Measurements from ENCODE around the gene CNTRL.

CNTRL gene

GRCh38 chr9:121055642-121056143 is 19.1 kb upstream of the CNTRL start:
- no peak for TF ChIP-seq CTCF (IDR thresholded peaks at IDR 0.05; ENCODE audit: extremely low read depth, insufficient read depth, missing control alignments)
- DNase-seq (ENCODE audit: low spot score): no peak
- in situ Hi-C loops (cut with MboI; ENCODE audit: low pct_unique_long_range_greater_than_20kb, low sequenced_read_pairs, unreplicated experiment): no loop called here

GRCh38 chr9:121057821-121058220 is 16.9 kb upstream of the CNTRL start:
- DNase-seq (ENCODE audit: low spot score): no peak
- in situ Hi-C loops (cut with MboI; ENCODE audit: low pct_unique_long_range_greater_than_20kb, low sequenced_read_pairs, unreplicated experiment): no loop called here

GRCh38 chr9:121059513-121059912 is 15.2 kb upstream of the CNTRL start:
- DNase-seq (ENCODE audit: low spot score): no peak
- TF ChIP-seq CTCF (IDR thresholded peaks at IDR 0.05; ENCODE audit: extremely low read depth, insufficient read depth, missing control alignments): no peak
- in situ Hi-C loops (cut with MboI; ENCODE audit: low pct_unique_long_range_greater_than_20kb, low sequenced_read_pairs, unreplicated experiment): no loop called here

More at GRCh38 chr9:121057821-121058220, 16.9 kb upstream of the CNTRL start:
- no peak for TF ChIP-seq CTCF (IDR thresholded peaks at IDR 0.05; ENCODE audit: extremely low read depth, insufficient read depth, missing control alignments)

- in situ Hi-C loops (cut with MboI; ENCODE audit: low pct_unique_long_range_greater_than_20kb, low sequenced_read_pairs, unreplicated experiment): loop anchor here (10.0 kb wide), 1 partner anchor 305 kb away; no protein-coding TSS in a partner anchor
- peak; percentile 43 for DNase-seq (ENCODE audit: low spot score)
- TF ChIP-seq CTCF (IDR thresholded peaks at IDR 0.05; ENCODE audit: extremely low read depth, insufficient read depth, missing control alignments): peak; percentile 67
Measured at GRCh38 chr9:121059998-121060636, 14.6 kb upstream of the CNTRL start.

- in situ Hi-C loops (cut with MboI; ENCODE audit: low pct_unique_long_range_greater_than_20kb, low sequenced_read_pairs, unreplicated experiment): loop anchor here (10.0 kb wide), 1 partner anchor 312 kb away; no protein-coding TSS in a partner anchor
- DNase-seq (ENCODE audit: low spot score): no peak
- TF ChIP-seq CTCF (IDR thresholded peaks at IDR 0.05; ENCODE audit: extremely low read depth, insufficient read depth, missing control alignments): no peak
Measured at GRCh38 chr9:121066850-121067249, 7.9 kb upstream of the CNTRL start.

- TF ChIP-seq CTCF (IDR thresholded peaks at IDR 0.05; ENCODE audit: extremely low read depth, insufficient read depth, missing control alignments): no peak
- DNase-seq (ENCODE audit: low spot score): no peak
- in situ Hi-C loops (cut with MboI; ENCODE audit: low pct_unique_long_range_greater_than_20kb, low sequenced_read_pairs, unreplicated experiment): loop anchor here (10.0 kb wide), 1 partner anchor 313 kb away; no protein-coding TSS in a partner anchor
Measured at GRCh38 chr9:121067640-121068039, 7.1 kb upstream of the CNTRL start.
